Tibial nerve (tissue), 4 donors: ENCODE data around the gene MRPS2.

Experiments
- CTCF ChIP-seq, 5 experiments: fragments of 200-600 bp in 3 of 5; fragments of 450-650 bp in 2 of 5; sonication (generic) in 3 of 5; IDR thresholded peaks; one replicate each; pipeline ENCODE4 v1.5.1; 2016 to 2019; ENCODE audit warnings: antibody characterized with exemption in 5 of 5, mild to moderate bottlenecking in 3 of 5, moderate library complexity in 2 of 5
- EP300 ChIP-seq, 2 donors: sonication (generic); formaldehyde crosslinking; IDR thresholded peaks; one replicate each; pipeline ENCODE4 v1.6.1; 2017; ENCODE audit warnings: antibody characterized with exemption in 2 of 2, mild to moderate bottlenecking in 1 of 2
- POLR2A ChIP-seq, 2 donors: fragments of 450-650 bp; IDR thresholded peaks; one replicate each; pipeline ENCODE4 v1.6.1; 2017; ENCODE audit warnings: antibody characterized with exemption in 2 of 2, mild to moderate bottlenecking in 2 of 2, moderate library complexity in 2 of 2

GRCh38 chr9:135498381-135499126 is 1.9 kb upstream of the MRPS2 start:
- TF ChIP-seq POLR2A (IDR thresholded peaks at IDR 0.05), result no peak
- TF ChIP-seq CTCF (IDR thresholded peaks at IDR 0.05), result no peak
- TF ChIP-seq EP300 (IDR thresholded peaks at IDR 0.05), result no peak
